ENCODE measurements around the gene RERE. TPM values are rescaled to one million over a fixed set of nuclear protein-coding genes. Genes with fewer than 3 reads are reported as not detected.

Gene RERE
- total RNA-seq, 4 donors from 2014 or later, result 86.4 to 111 (median 103) TPM

DNA sequence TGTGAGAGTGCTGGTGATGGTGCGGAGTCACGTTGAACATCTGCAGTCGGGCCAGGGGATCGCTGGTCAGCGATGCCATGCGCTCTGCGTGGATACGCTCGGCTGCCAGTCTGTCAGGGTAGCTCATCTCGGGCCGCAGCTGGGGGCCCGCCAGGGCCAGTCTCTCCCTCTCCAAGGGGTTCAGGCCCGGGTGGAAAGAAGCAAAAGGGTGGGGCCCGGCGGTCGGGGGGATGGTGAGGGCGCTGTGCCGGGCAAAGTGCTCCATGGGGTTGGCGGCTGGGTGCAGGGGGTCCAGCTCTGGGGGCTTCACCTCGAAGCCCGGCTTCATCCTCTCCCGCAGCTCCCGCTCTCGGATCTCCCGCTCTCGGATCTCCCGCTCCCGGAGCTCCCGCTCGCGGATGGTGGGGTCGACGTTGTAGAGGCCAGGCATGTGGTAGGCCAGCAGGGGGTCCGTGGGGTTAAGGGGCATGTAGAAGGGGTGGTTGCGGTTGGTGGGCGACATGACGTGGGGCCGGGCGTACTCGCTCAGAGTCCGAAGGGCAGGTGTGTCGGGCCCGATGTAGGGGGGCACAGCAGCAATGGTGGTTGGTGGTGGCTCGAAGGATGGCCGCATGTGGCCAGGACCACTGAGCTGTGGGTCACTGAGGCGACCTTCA lies 459.1 kb downstream of the RERE start:
- DNase-seq (ENCODE audit: low spot score in 2 of 2), result no peak
- H3K27me3 ChIP-seq, result no peaks in the 10 kb centered on the region
- WGBS, 2 donors, result 90 to 91% methylated on average over 45 to 46 of the region's 46 CpGs
- H3K9me3 ChIP-seq, result no peaks in the 10 kb centered on the region
- peaks cover 23 to 100% (median 56%) of the 10 kb centered on the region in 3 donors for H3K36me3 ChIP-seq
- peaks cover 0 to 36% (median 9%) of the 10 kb centered on the region in 4 donors for H3K4me1 ChIP-seq
- H3K27ac ChIP-seq, result peak overlapping the region in 2 of 4 donors; percentile 43 to 64
- TF ChIP-seq, protein P1, sequence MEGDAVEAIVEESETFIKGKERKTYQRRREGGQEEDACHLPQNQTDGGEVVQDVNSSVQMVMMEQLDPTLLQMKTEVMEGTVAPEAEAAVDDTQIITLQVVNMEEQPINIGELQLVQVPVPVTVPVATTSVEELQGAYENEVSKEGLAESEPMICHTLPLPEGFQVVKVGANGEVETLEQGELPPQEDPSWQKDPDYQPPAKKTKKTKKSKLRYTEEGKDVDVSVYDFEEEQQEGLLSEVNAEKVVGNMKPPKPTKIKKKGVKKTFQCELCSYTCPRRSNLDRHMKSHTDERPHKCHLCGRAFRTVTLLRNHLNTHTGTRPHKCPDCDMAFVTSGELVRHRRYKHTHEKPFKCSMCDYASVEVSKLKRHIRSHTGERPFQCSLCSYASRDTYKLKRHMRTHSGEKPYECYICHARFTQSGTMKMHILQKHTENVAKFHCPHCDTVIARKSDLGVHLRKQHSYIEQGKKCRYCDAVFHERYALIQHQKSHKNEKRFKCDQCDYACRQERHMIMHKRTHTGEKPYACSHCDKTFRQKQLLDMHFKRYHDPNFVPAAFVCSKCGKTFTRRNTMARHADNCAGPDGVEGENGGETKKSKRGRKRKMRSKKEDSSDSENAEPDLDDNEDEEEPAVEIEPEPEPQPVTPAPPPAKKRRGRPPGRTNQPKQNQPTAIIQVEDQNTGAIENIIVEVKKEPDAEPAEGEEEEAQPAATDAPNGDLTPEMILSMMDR (IDR thresholded peaks at IDR 0.05), result no peak
- no peak for TF ChIP-seq EP300 (IDR thresholded peaks at IDR 0.05)
- no peak for TF ChIP-seq POLR2A (IDR thresholded peaks at IDR 0.05)
- H3K4me3 ChIP-seq, result no peak overlapping the region

DNA sequence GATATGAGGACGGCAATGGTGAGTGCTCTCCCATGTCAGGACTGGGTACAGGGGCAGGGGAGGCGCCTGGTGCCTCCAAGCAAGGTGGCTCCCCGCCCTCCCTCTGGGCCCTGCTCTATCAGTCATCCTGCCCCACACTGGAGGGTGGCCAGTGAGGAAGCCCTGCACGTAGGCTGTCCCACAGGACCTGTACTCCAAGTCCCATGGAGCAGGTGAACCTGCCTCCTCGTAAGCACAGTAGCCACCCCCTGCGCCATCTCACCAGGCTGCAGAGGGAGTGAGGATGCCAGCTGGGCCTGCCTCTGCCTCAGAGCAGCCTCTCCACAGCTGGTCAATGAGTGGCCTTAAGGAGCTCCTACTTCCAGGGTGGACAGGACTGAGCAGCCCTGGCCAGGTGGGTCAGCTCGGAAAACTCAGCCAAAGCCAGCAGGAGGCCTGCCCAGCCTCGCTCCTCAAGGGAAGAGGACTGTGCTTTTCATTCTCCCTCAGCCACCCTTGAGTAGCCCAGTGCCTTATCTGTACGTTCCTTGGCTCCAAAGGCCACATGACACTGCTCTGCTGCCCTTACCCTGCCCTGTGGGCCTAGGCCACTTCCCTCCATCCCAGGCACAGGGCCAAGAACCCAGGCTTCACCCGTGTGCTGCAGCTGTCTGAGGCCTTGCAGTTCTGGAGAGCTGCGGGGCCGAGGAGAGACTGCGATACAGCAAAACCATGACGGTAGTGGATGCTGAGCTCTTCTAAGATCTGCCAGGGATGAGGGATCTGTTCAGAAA lies 459.9 kb downstream of the RERE start:
- Histone ChIP-seq H3K9me3 (no peaks in the 10 kb centered on the region), H3K36me3 (peaks cover 20 to 96% (median 55%) of the 10 kb centered on the region in 3 donors), H3K27ac (peak overlapping the region in 2 of 4 donors; percentile 43 to 64), H3K27me3 (no peaks in the 10 kb centered on the region), H3K4me1 (peaks cover 0 to 36% (median 11%) of the 10 kb centered on the region in 4 donors), H3K4me3 (no peak overlapping the region)
- 68 to 75% methylated on average over 9 to 12 of the region's 14 CpGs for WGBS, 2 donors
- TF ChIP-seq EP300 (IDR thresholded peaks at IDR 0.05) (no peak), POLR2A (IDR thresholded peaks at IDR 0.05) (no peak)
- TF ChIP-seq, protein P1 (IDR thresholded peaks at IDR 0.05), result no peak
- no peak for DNase-seq (ENCODE audit: low spot score in 2 of 2)

DNA sequence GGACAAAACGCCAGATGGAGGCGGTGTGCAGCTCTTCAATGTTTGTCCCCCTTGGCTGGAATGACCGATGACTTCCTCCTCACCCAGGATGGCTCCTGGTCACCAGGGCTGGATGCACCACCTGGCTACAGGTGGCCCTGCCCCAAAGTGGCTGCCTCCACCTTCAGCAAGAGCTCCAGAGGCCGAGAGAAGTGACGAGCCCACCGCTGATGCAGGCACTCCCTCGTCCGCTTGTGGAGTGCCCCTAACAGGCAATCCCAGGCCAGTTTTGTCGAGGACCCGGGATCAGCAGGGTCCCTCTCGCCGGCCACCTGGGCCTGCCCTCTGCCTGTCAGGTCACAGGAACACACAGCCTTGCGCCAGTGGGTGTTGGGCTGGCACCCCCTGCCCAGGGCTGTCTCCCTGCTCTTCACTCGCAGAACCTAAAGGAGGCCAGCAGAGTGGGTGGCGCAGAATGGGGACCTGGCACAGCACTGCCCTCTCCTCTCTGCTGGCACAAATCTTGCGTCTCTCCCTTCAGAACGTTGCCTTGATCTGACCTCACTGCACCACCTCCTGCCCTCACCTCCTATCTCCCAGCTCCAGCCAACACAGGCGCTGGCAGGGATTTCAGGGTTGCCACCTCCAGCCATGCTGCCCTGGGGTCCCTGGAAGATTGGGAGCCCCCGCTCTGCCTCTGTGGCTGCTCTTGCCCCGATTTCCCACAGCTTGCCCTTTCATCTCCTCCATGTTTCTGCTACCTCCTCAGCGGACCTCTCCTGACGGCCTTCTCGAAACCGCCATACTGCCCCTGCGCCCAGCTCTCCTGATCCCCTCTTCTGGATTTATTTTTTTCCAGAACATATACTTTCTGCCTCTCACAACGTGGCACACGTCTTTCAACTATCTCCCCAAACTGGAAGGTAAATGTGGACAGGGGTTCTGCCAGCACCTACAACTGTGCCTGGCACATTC lies 460.9 kb downstream of the RERE start:
- Histone ChIP-seq H3K9me3 (no peaks in the 10 kb centered on the region), H3K27me3 (no peaks in the 10 kb centered on the region), H3K27ac (peak overlapping the region in 2 of 4 donors; percentile 21 to 43), H3K4me3 (no peak overlapping the region), H3K4me1 (peaks cover 0 to 38% (median 20%) of the 10 kb centered on the region in 4 donors), H3K36me3 (peaks cover 15 to 86% (median 51%) of the 10 kb centered on the region in 3 donors)
- no peak for DNase-seq (ENCODE audit: low spot score in 2 of 2)
- WGBS, 2 donors, result 89 to 91% methylated on average over 27 of the region's 27 CpGs
- TF ChIP-seq EP300 (IDR thresholded peaks at IDR 0.05), result no peak
- TF ChIP-seq, protein P1 (IDR thresholded peaks at IDR 0.05), result no peak
- no peak for TF ChIP-seq POLR2A (IDR thresholded peaks at IDR 0.05)

DNA sequence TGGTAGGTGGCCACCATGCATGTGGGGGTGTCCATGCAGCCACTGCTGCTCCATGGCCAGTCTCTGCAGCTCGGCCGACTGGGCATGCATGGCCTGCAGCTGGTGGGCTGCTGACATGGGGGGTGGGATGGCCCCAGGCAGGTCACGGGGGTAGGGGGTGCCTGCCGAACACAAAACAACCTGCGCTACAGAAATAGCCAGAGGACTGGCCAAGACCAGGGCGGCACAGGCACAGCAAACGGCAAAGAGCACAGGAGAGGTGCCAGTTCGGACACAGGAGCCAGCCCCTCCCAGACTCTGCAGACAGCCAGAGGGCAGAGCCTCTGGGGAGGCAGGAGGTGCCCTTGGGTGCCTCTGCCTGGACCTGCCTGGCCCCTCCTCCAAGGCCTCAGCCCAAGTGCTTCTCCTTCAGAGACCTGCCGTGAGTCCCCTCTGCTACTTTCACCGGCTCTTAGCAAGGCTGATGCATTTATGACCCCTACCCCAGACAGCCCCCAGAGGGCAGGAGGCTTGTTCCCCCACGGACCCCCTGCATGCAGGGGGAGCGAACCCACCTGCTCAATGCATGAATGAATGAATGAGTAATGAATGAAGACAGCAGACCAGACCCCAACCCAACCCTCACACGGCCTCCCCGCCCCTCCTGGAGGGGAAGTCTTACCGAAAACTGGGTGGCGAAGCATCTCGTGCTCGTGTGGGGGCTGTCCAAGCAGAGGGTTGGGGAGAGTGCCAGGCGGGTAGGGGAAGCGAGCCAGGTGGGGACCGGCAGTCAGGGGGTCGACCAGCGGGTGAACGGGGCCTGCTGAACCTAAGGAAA lies 461.8 kb downstream of the RERE start:
- H3K4me1 ChIP-seq, result peaks cover 0 to 34% (median 20%) of the 10 kb centered on the region in 4 donors
- TF ChIP-seq POLR2A (IDR thresholded peaks at IDR 0.05), result no peak
- TF ChIP-seq, protein P1 (IDR thresholded peaks at IDR 0.05), result no peak
- no peak for TF ChIP-seq EP300 (IDR thresholded peaks at IDR 0.05)

More for the DNA sequence above, 461.8 kb downstream of the RERE start:
- Histone ChIP-seq H3K27ac (peak overlapping the region in 2 of 4 donors; percentile 43 to 85), H3K4me3 (no peak overlapping the region), H3K27me3 (no peaks in the 10 kb centered on the region), H3K9me3 (no peaks in the 10 kb centered on the region), H3K36me3 (peaks cover 7 to 77% (median 45%) of the 10 kb centered on the region in 3 donors)
- WGBS, 2 donors, result 87 to 89% methylated on average over 21 to 24 of the region's 24 CpGs
- DNase-seq (ENCODE audit: low spot score in 2 of 2), result no peak
